Progenitor cell of endocrine pancreas (in vitro differentiated cells): Measurements from ENCODE around the gene ZBTB5. TPM values are rescaled to one million over a fixed set of nuclear protein-coding genes. Genes with fewer than 3 reads are reported as not detected.

Source experiments
- DNase-seq: peaks from one replicate; pipeline ENCODE4 v3.0.0; 2021; ENCODE audit warnings: low spot score; ENCODE audit not compliant: unreplicated experiment
- H3K27ac Mint-ChIP-seq: 2 replicates; pipeline ENCODE4 v1.8.0; 2021; ENCODE audit warnings: mild to moderate bottlenecking, moderate library complexity, mixed read lengths
- H3K27me3 Mint-ChIP-seq: 2 replicates; pipeline ENCODE4 v1.8.0; 2021; ENCODE audit warnings: mixed read lengths
- H3K36me3 Mint-ChIP-seq: 2 replicates; pipeline ENCODE4 v1.8.0; 2022; ENCODE audit warnings: mixed read lengths; ENCODE audit not compliant: insufficient read depth
- H3K4me1 Mint-ChIP-seq: 2 replicates; pipeline ENCODE4 v1.8.0; 2021; ENCODE audit warnings: low read depth, mixed read lengths
- H3K4me3 Mint-ChIP-seq: 2 replicates; pipeline ENCODE4 v1.8.0; 2021; ENCODE audit warnings: low read depth, mild to moderate bottlenecking, moderate library complexity, mixed read lengths
- H3K9me3 Mint-ChIP-seq: 2 replicates; pipeline ENCODE4 v1.8.0; 2021; ENCODE audit warnings: low read depth, mixed read lengths
- total RNA-seq: library from RNA; stranded (reverse); gene quantifications from 2 replicates; pipeline ENCODE4 v1.2.1, GENCODE V29; 2021
- TF ChIP-seq, protein P1 (sequence below): fragments of 200-600 bp; sonication (generic); IDR thresholded peaks from one replicate; pipeline ENCODE4 v1.5.0; 2021; ENCODE audit warnings: antibody characterized with exemption, mild to moderate bottlenecking; ENCODE audit not compliant: unreplicated experiment

ZBTB5 gene
- total RNA-seq, 1 donor from 2014 or later, result 21.2 TPM

DNA sequence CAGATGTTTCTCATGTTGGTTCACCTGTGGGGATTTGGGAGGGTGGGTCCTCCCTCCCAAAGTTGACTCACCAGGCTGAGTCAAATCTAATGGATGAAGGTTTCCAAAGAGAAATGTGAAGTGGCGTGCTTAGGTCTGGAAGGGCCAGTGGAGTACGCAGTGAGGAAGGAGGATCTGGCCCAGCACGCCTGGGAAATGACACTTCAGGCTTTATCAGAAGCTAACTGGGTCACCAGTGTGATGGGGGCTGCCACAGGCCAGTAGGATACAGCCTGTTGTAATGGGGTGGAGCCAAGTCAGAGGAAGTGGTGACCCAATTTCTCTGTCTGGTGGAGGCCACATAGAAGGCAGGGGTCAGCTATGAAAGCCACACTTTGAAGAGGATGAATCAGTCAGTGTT lies 38.5 kb upstream of the ZBTB5 start:
- Mint-ChIP-seq H3K27ac (no peak overlapping the region), H3K27me3 (no peaks in the 10 kb centered on the region), H3K4me3 (no peak overlapping the region), H3K9me3 (no peaks in the 10 kb centered on the region), H3K36me3 (peaks cover 19% of the 10 kb centered on the region), H3K4me1 (no peaks in the 10 kb centered on the region)
- no peak for DNase-seq
- TF ChIP-seq, protein P1, sequence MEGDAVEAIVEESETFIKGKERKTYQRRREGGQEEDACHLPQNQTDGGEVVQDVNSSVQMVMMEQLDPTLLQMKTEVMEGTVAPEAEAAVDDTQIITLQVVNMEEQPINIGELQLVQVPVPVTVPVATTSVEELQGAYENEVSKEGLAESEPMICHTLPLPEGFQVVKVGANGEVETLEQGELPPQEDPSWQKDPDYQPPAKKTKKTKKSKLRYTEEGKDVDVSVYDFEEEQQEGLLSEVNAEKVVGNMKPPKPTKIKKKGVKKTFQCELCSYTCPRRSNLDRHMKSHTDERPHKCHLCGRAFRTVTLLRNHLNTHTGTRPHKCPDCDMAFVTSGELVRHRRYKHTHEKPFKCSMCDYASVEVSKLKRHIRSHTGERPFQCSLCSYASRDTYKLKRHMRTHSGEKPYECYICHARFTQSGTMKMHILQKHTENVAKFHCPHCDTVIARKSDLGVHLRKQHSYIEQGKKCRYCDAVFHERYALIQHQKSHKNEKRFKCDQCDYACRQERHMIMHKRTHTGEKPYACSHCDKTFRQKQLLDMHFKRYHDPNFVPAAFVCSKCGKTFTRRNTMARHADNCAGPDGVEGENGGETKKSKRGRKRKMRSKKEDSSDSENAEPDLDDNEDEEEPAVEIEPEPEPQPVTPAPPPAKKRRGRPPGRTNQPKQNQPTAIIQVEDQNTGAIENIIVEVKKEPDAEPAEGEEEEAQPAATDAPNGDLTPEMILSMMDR, result no peak

DNA sequence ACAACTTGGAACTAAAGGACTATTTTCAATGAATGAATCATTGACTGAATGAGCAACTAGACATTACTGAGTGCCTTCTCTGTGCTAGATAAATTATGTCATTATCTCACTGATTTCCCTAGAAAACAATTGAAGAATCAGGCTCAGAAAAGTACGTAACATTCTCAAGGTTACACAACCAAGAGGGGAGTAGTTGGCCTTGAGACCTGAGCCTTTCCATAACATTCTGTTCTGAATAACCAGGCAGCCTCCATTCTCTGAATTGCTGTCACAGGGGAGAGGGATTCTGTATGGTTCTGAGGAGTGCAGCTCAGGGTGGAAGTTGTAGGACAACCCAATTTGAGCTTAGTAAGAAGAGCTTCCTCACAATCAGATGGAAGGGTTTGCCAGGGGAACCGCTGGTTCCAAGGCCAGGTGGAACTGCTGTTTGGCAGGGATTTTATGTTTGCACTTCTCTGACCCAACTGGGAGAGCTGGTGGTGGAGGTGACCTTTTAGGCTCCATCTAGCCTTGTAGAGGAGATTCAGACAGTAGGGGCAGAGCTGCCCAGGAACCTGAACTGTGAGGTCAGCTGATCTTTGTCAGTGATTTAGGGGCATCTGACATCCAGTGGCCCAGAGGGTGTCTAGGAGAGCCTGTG lies 36.8 kb upstream of the ZBTB5 start:
- no peaks in the 10 kb centered on the region for H3K27me3 Mint-ChIP-seq
- no peak for DNase-seq
- no peaks in the 10 kb centered on the region for H3K4me1 Mint-ChIP-seq
- no peak overlapping the region for H3K27ac Mint-ChIP-seq
- no peaks in the 10 kb centered on the region for H3K9me3 Mint-ChIP-seq
- no peak overlapping the region for H3K4me3 Mint-ChIP-seq
- H3K36me3 Mint-ChIP-seq, result peaks cover 18% of the 10 kb centered on the region
- TF ChIP-seq, protein P1, result no peak

- H3K36me3 Mint-ChIP-seq, result peaks cover 26% of the 10 kb centered on the region
- TF ChIP-seq, protein P1, result no peak
- no peak overlapping the region for H3K4me3 Mint-ChIP-seq
- H3K27me3 Mint-ChIP-seq, result no peaks in the 10 kb centered on the region
- H3K9me3 Mint-ChIP-seq, result no peaks in the 10 kb centered on the region
- H3K4me1 Mint-ChIP-seq, result no peaks in the 10 kb centered on the region
- no peak for DNase-seq
- no peak overlapping the region for H3K27ac Mint-ChIP-seq
These were observed 34.0 kb upstream of the ZBTB5 start for GRCh38 chr9:37499297-37499696.

DNA sequence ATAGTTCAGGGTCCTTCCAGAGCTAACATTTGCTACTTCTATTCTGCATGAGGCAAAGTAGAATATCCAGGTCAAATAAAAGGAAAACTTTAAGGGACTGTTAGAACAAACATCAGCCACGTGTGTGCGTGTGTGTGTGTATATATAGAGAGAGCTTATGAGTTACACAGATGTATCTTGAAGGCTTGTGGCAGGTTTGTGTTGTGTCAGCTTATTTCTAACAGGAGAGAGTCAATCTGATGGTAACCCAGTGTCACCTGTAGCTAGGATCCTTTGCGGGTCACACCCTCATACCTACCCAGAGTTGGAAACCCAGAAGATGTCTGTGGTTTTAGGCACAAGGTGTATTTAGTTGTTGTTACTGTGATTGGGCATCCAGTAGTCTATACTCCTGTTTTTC lies 33.2 kb upstream of the ZBTB5 start:
- DNase-seq, result no peak
- TF ChIP-seq, protein P1, result no peak
- Mint-ChIP-seq H3K27me3 (no peaks in the 10 kb centered on the region), H3K9me3 (no peaks in the 10 kb centered on the region), H3K4me3 (no peak overlapping the region), H3K27ac (no peak overlapping the region), H3K4me1 (no peaks in the 10 kb centered on the region), H3K36me3 (peaks cover 26% of the 10 kb centered on the region)

GRCh38 chr9:37497320-37497719 lies 32.1 kb upstream of the ZBTB5 start:
- Mint-ChIP-seq H3K4me3 (no peak overlapping the region), H3K27ac (no peak overlapping the region), H3K27me3 (no peaks in the 10 kb centered on the region), H3K9me3 (no peaks in the 10 kb centered on the region), H3K4me1 (no peaks in the 10 kb centered on the region), H3K36me3 (peaks cover 23% of the 10 kb centered on the region)
- no peak for DNase-seq
- TF ChIP-seq, protein P1, result no peak
